DMS53 treated with DMSO at 0.1 percent for 48 hours (cell line): Measurements from ENCODE around the gene CFAP100.

Experiments used
- DNase-seq: peaks from one replicate; lab custom pipeline; 2025; ENCODE audit not compliant: unreplicated experiment; lab: John Stamatoyannopoulos, UW

The CFAP100 gene

GRCh38 chr3:126394179-126394976 is at the start of gene CFAP100:
TSS of gene CFAP100 (plus strand) at chr3:126394909. CDS start at chr3:126396001, 1,092 bp downstream.
- peak; percentile 12 for DNase-seq

DNA sequence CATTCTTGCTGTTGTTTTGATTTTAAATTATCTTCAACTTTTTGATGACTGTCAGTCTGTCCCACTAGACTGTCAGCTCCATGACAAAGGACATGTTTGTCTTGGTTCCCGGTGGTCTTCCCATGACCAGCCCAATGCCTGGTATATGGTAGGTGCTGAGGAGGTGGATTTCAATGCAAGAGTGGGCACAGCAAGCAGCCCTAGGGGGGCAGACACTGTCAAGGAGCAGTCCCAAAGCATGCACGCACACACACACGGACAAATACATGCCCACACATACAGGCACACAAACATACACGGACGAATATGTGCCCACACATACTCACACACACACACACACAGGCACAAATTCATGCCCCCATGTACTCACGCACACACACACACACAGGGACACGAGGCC is 49.5 kb upstream of the CFAP100 start:
- DNase-seq = no peak

DNA sequence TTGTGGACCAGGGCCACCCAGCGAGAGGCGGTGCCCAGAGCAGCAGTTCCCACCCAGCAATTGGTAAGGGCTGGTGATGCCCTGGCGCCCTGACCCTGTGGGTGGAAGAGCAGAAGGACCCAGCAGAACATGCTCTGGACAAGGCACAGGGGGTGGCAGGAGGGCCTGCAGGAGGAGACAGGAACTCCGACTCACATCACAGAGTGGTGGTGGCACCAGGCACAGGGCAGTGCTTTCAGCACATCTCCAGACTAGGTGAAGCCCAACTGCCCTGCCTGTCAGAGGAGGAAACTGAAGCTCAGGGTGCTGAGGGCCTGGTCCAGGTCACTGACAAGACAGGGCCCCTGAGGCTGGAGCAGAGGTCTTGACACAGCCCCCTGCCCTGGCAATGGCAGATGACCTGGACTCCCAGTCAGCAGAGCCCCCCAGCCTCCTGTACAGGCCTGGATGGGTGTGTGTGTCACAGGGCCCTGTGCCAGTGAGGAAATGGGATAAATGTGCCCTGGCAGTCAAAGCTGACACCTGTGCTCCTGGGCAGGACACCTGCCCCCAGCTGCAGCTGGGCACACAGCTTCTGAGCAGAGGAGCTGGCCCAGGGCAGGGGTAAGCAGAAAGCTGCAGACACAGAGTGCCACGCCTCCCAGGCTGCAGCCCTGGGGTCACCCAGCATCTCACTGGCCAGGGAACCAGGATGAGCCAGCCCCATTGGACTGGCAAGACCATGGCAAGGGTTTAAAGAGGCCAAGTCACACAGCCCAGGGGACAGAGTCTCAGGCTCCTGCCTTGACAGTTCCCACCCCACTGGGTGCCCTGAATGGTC is 48.9 kb upstream of the CFAP100 start:
- DNase-seq = peak; percentile 9

DNA sequence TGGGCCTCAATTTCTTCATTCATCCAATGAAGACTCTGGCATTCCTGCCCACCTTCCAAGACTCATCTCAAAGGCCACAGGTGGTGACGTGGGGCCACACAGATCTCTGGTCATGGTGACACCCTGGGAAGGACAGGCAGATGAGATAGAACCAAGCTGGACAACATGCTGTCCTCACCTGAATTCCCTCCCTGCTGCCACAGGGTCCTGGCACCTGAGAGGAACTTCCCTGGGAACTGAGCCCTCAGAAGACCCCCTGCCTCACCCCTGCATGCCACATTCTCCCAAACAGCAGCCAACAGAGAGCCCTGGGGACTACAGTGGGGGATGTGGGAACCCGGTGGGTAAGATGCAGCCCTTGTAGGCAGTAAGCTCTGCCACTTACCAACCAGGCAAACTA is 48.2 kb upstream of the CFAP100 start:
- no peak for DNase-seq

- DNase-seq = no peak
These were observed 47.1 kb upstream of the CFAP100 start for GRCh38 chr3:126347543-126348161.

DNA sequence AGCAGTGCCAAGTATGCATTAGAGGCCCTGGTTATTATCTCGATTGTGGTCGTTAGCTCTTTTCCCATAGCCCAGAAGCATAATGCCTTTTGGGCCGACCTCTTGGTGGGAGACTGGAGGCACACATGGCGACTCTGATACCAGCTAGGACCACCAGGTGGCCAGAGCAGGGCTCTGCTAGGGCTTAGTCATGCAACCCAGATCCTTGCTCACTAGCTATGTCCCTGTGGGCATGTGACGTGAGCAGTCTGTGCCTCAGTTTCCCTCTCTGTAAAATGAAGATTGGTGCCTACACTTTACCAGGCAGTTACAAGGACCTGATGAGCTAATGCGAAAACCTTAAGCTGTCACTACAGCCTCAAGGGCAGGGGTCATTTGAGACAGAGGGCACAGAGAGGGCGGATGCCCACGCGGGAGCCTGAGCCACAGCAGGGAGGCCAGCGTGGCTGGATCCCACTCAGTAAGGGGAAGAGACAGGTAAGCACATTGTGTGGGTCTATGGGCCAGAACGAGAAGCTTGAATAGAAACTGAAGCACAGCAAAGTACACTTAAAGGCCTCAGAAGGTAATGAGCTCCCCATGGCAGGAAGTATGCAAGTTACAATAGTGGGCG is 46.3 kb upstream of the CFAP100 start:
- DNase-seq = no peak

DNA sequence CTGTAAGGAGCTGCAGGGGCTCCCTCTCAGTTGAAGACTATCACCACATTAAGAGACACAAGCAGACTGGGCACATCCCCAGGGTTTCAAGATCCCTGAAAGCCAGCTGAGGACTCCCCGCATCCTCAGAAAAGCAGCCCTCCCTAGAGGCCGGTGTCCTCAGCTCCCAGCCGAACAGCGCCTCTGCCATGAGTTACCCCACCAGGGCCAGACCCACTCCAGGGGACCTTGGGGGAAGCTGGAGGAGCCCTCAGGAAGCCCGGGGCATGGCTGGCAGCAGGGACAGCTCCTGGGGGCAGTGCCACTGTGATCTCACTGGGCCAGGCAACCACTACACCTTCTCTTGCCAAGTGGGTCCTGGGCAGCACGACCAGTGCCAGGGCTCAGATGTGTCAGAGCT is 45.6 kb upstream of the CFAP100 start:
- no peak for DNase-seq

DNA sequence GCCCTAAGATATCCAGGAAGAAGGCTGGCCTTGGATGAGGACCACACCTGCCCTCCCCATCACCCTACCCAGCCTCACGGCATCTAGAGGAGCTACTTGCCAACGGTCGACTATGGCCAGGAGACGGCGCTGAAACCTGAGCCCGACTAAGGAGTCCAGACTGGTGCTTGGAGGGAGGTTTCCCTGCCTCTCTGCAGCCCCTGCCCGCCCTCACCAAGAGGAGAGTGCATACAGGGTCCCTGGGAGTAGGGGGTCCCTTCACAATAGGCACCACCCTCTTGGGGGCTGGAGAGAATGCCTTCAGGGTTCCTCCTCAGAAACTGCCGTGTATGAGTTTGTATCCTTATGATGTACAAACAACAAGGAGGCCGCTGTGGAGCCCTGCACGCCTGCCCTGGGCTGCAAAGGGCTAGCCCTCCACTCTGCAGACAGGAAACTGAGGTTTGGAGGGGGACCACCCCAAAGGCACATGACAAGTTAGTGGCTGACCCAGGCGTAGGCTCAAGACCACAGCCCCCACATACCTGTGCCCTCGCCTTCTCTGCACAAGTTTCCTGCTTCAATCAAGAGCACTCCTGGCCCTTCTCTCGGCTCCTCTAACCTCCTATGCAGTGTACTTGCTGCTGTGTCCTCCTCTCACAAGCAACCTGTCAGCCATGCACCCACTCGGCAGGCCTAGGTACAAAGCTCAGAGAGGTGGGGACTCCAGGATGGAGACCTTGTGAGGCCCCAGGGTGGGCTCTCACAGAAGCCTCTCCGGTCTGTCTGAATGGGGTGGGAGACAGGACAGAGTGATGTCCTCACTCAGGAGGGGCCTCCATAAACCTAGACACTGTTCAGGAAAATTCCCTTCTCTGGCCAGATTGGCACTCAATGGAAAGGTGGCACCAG is 44.9 kb upstream of the CFAP100 start:
- DNase-seq = no peak

- DNase-seq = no peak
These were observed 44.1 kb upstream of the CFAP100 start for GRCh38 chr3:126350502-126351085.

DNA sequence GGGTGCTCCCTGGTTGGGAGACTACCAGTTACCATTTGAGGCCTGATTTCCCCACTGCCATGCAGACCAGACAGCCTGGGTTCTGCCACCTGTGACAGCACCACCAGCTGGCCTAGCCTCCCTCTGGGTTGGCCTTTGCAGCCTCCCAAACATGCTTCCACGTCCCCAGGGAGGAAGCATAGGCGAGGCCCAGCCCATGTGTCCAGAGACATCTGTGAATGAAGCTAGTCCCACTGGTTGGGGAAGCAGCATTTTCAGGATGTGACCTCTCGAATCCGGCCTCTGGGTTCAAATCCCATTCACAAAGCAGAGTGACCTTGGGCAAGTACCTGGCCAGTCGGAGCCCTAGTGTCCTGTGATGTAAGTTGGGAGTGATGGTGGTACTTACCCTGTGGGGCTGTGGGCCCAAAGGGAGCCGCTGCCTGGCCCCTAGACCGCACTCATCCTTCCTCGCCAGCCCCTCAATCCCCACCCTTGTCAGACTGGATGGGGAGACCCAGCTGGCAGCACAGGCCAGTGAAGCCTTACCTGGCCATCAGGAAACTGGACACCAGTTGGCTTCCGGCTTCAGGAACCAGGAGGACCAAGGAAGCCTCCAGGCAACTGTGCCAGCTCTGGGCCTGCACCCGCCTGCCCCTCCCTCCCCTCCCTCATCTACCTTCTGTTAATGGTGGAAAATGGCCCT is 43.5 kb upstream of the CFAP100 start:
- no peak for DNase-seq

DNA sequence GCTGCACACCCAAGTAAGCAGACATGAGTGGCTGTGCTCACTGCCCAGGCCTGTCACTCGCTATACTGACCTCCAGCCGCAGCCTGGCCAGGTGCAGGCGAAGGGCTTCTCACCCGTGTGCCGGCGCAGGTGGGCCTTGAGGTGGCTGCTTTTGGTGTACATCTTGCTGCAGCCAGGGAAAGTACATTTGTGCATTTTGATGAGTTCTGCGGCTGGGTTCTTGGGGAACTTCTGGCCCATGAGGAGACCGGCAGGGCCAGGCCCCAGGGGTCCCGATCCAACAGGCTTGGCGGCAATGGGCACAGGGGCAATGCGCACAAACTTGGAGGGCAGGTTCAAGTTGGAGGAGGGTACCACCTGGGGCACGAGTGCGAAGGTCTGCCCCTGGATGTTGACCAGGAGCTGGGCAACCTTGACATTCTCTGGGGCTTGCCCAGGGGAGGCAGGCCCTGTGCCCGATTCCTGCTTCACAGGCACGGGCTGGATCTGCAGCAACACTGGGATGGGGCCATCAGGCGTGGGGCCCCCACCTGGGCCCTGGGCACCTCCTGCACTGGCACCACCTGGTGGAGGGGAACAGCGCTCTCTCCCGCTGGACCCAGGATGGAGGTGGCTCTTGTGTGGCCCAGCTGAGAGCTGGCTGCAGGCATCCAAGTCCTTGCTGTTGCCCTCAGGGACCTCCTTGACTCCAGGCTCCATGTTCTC is 42.8 kb upstream of the CFAP100 start:
- no peak for DNase-seq

GRCh38 chr3:126352476-126353454 is 41.9 kb upstream of the CFAP100 start:
- no peak for DNase-seq

GRCh38 chr3:126353694-126354321 is 40.9 kb upstream of the CFAP100 start:
- no peak for DNase-seq

DNA sequence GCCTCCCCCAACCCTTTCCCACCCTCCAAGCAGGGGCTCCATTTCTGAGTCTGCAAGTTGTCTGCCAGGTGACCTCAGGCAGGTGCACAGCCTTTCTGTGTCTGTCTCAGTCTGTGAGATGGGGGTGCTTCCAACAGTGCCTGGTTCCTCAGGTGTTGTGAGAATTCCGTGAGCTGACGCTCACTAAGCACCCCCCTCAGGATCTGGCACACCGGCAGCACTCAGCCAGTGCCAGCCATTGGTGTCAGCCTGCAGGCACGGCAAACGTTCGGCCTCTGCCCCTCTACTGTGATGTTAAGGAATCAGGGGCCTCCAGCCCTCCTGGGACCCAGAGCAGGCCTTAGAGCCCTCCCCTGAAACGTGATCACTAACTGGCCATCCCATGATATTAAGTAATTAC is 39.9 kb upstream of the CFAP100 start:
- DNase-seq = no peak

DNA sequence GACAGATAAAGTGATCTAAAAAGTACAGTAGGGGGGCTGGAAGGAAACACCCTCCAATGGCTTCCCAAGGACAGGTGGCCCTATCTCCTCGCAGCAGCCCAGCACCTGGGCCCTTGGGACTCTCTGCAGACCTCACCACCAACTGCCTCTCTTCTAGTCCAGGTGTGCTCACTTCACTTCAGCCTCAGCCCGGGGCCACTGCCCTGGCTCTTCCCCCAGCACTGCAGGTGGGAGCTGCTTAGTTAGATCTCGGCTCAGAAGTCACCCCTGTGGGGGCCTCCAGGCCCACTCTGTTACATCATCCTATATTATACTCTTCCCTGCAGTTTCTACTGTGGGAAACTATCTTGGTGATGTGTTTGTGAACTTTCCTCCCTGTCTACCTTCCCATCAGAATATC is 39.5 kb upstream of the CFAP100 start:
- DNase-seq = no peak

DNA sequence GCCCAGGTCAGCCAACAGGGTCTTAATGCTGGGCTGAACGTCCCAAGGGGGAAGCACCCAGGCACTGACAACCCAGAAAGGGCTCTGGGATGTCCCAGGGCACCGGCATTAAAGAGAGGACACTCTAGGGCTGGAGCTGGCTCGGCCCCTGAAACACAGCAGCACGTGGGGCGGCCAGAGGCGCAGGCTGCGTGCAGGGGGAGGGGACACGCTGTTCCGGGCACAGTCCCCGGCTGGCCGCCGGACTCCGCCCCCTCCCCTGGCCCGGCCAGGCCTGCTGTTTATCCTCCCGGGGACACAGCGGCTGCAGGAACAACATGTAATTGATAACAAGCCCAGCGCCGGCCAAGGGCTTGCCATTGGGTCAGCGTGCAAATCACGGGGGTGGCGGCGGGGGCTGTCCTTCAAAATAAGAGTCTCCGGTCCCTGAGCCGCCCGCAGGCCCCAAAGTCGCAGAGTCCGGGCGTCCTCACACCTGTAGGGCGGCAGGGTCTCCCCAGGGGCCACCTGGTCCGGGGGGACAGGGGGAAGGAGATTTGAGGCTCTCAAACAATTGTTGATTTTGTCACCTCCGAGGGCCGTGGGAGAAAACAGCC is 38.8 kb upstream of the CFAP100 start:
- peak; percentile 40 for DNase-seq
